GM20000 (cell line): Measurements from ENCODE around the gene CCDC71.
A peak's percentile ranks its signal among the peaks of the same experiment; 100 is the strongest.

Experiments
- DNase-seq: peaks from one replicate; pipeline ENCODE4 v3.0.0; 2012; ENCODE audit warnings: low spot score
- CTCF ChIP-seq: IDR thresholded peaks from 2 replicates; pipeline ENCODE4 v1.5.1; 2012; ENCODE audit warnings: mild to moderate bottlenecking, control low read depth; ENCODE audit errors: extremely low read depth, missing control alignments

Gene CCDC71

GRCh38 chr3:49161197-49161596 is 4.9 kb downstream of the CCDC71 start:
- DNase-seq = no peak
- TF ChIP-seq CTCF = no peak

GRCh38 chr3:49158792-49159191 is 7.3 kb downstream of the CCDC71 start:
- DNase-seq = no peak

GRCh38 chr3:49158103-49158709 is 7.9 kb downstream of the CCDC71 start:
- DNase-seq = peak; percentile 56
- peak; percentile 68 for TF ChIP-seq CTCF

More at GRCh38 chr3:49158792-49159191, 7.3 kb downstream of the CCDC71 start:
- TF ChIP-seq CTCF = no peak

GRCh38 chr3:49157289-49157688 is 8.8 kb downstream of the CCDC71 start:
- DNase-seq = no peak
- no peak for TF ChIP-seq CTCF

- DNase-seq = no peak
- no peak for TF ChIP-seq CTCF
Observed at GRCh38 chr3:49153349-49153912, 12.7 kb downstream of the CCDC71 start.

- no peak for TF ChIP-seq CTCF
- DNase-seq = no peak
Observed at GRCh38 chr3:49151610-49152009, 14.5 kb downstream of the CCDC71 start.

- DNase-seq = no peak
- no peak for TF ChIP-seq CTCF
Observed at GRCh38 chr3:49148159-49148558, 18.0 kb downstream of the CCDC71 start.
